H54 (cell line): ENCODE data around the gene TTC21B.
A peak's percentile ranks its signal among the peaks of the same experiment; 100 is the strongest.

Experiments used
- DNase-seq: peaks from one replicate; pipeline ENCODE4 v3.0.0; 2011; ENCODE audit warnings: low spot score, mixed read lengths; ENCODE audit not compliant: insufficient read length
- FAIRE-seq: peaks from 3 replicates; lab custom pipeline; 2011; peaks lifted over from hg19 to GRCh38; lab: Jason Lieb, UNC
- POLR2A ChIP-seq: IDR thresholded peaks from 2 replicates; pipeline ENCODE4 v1.6.1; 2011; ENCODE audit warnings: low read depth, mild to moderate bottlenecking, low read length

Gene TTC21B

GRCh38 chr2:165903406-165903805, 50.2 kb downstream of the TTC21B start:
- FAIRE-seq: peak; percentile 6
- no peak for DNase-seq

GRCh38 chr2:165902934-165903333, 50.6 kb downstream of the TTC21B start:
- no peak for TF ChIP-seq POLR2A
- DNase-seq (no peak), FAIRE-seq (no peak)

More at GRCh38 chr2:165903406-165903805, 50.2 kb downstream of the TTC21B start:
- TF ChIP-seq POLR2A: no peak

DNA sequence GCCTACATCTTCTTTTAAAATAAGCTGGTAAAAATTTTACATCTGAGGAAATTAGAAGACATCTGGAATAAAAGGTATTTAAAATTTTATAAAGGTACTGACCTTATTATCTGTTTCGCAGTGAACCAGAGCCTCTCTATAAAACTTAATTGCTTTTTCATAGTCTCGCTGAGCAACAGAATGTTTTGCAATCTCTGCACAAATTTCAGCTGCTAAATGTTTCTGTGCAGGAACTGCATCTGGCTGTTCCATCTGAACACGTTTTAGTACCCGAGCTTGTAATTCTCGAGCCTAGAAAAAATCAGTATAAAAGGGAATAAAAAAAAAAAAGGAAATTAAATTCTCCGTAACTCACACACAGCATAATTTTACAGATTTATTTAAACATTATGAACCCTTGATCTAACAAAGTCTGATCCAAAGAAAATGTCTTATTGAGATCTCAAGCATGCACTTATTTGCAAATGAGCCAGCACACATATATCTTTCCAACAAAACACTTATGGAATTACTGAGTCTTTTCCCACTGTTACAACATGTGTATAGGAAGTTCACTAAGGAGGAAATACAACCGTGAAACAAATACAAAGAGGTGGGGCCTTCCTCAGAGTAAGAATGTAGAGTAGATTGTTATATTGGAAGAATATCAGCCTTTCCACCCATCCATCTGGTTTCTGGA, 51.8 kb downstream of the TTC21B start:
- no peak for DNase-seq
- no peak for TF ChIP-seq POLR2A
- no peak for FAIRE-seq

- no peak for DNase-seq
- FAIRE-seq: no peak
- TF ChIP-seq POLR2A: no peak
These were observed 54.3 kb downstream of the TTC21B start for GRCh38 chr2:165899311-165899710.

GRCh38 chr2:165898381-165898780, 55.2 kb downstream of the TTC21B start:
- DNase-seq: no peak
- FAIRE-seq: no peak
- TF ChIP-seq POLR2A: no peak

DNA sequence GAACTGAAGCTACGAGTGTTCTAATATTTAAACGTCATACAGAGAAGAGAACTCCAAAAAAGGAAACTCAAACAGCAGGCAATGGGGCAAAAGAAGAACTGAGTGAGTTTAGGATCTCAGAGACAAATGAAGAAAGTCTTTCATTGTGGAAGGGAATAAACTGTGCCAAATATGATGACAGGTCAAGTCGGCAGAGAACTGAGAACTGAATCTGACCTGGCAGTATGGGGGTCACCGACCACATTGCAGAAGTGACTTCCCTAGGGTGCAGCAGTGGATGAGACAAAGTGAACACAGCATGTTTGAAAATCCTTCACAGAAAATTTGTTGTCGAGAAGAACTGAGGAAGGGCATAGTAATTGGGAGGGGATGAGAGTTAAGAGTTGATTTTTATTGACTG, 55.9 kb downstream of the TTC21B start:
- DNase-seq (no peak), FAIRE-seq (no peak)
- TF ChIP-seq POLR2A: no peak

DNA sequence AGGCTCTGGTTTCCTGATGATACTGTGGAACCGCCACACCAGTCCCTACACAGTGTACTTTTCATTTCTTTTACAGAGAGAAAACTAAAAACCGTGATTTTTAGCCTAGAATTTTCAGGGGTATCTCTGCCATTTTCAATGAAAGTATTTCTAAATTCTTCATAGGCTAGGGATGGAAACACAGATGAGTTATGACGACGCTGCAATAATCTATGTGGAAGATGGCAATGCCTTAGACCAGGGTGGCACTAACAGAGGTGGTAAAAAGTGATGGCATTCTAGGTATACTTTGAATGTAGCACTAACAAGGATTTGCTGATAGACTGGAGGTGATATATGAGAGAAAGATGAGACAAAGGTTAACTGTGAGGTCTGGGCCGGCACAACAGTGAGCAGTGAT, 56.5 kb downstream of the TTC21B start:
- FAIRE-seq (no peak), DNase-seq (no peak)
- no peak for TF ChIP-seq POLR2A

DNA sequence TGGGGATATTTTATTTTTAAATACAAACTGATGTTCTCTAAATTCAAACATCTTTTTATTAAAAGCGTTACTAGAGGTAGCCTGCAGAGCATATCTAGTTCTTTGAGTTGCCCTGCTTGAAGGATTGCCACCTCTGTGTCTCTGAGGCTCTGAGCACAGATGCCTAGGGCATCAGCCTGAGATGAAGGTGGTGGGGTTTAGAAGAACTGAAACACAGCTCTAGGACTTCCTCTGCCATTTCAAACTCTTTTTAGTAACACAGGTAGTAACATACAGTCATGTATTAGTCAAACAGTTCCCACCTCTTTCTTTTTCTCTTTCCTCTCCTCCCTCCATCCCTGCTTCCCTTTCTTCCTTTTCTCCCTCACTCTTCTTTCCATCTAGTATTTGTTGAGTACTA, 57.6 kb downstream of the TTC21B start:
- FAIRE-seq (no peak), DNase-seq (no peak)
- no peak for TF ChIP-seq POLR2A

DNA sequence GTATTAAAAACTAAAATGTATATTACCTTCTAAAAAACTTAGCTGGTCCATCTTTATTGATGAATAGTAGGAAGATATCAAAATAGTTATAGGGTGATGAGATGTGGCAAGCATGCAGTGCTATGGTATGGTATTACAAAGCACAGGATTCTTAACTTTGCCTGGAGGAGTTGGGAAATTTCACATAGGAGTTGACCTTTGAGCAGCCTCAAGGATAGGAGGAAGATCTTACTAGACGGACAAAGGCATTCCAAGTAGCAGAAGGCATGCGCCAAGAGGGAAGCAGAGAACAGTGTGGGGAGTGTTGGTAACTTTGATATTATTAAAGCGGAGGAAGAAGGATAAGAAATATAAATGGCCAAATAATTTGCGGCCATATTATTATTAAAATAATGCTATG, 60.0 kb downstream of the TTC21B start:
- no peak for FAIRE-seq
- TF ChIP-seq POLR2A: no peak
- DNase-seq: no peak

DNA sequence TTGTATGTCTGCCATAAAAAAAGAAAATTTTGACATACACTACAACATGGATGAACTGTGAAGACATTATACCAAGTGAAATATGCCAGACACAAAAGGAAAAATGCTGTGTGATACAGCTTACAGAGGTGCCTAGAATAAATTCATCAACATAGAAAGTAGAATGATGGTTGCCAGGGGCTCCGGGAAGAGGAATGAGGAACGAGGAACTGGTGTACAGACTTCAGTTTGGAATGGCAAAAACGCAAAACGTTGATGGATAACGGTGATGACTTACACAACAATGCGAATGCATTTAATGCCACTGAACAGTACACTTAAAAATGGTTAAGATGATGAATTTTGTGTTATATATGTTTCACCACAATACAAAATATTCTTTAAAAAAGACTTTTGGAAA, 61.0 kb downstream of the TTC21B start:
- FAIRE-seq: no peak
- no peak for DNase-seq
- TF ChIP-seq POLR2A: no peak

DNA sequence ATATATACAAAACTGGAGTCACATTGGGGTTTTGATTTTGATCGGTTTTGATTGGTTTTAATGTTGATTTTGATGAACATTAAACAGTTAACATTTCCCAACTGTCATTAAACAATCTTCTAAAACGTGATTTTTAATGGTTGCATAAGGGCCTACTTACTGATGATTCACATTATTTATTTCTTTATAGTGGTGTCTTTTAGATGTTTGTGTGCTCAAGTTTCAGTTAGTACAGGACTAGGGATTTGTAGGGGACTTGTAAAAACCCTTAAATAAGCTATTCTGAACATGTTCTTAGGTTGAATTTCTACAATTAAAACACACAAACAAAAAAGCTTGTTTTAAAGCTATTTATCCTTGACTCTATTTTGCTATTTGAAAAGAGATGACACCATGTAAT, 61.6 kb downstream of the TTC21B start:
- FAIRE-seq (no peak), DNase-seq (no peak)
- TF ChIP-seq POLR2A: no peak

DNA sequence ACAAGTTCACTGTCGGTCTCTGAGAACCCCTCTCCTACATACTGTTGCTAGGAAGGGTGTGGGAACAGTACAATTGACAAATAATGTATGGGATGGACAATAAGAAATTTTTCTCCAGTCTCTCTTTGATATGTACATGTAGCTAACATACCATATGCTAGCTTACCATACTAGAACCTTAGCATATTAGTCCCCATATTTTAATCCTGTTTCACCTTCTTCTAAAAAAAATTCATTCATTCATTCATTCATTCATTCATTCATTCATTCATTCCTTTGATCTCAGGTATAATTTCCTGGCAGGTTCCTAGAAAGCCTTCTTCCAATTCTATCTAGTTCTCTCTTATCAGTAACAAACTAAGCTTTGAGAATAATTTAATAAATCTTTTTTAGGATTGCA, 62.2 kb downstream of the TTC21B start:
- FAIRE-seq: no peak

DNA sequence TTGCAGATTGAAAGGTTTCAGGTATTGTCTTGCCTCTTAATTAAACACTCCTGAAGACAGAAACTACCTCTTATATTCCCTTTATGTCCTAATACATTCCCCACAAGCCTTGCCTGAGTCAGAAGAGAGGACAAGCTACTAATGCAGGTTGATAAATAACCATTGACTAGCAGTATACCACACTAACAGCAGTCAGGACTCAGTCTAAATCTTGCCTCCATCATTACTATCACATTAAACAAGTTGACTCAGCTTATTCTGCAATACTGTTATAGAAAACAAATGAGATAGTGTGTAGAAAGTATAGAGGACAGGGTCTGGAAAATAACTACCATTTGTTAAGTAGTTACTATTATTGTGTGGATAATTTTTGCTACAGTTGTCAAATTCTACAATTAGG, 63.8 kb downstream of the TTC21B start:
- DNase-seq (no peak), FAIRE-seq (no peak)
- no peak for TF ChIP-seq POLR2A

More for the DNA sequence above, 62.2 kb downstream of the TTC21B start:
- no peak for TF ChIP-seq POLR2A
- no peak for DNase-seq

DNA sequence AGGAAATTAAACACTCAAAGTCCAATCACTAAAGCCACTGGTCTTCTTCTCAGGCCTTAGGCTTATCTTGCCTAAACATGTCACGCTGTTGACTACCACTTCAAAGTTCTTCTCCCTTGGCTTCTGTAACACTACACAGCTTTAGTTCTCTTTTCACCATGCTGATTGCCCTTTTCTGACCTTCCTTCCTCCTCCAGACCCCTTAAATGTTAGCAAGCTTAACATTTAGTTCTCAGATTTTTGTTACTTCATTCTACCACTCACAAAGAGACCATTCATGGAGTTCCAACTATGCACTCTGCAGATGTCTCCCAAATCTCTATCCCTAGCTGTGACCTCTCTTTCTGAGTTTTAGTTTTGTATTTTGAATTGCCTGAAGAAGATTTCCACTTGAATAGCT, 64.4 kb downstream of the TTC21B start:
- TF ChIP-seq POLR2A: no peak
- no peak for FAIRE-seq

DNA sequence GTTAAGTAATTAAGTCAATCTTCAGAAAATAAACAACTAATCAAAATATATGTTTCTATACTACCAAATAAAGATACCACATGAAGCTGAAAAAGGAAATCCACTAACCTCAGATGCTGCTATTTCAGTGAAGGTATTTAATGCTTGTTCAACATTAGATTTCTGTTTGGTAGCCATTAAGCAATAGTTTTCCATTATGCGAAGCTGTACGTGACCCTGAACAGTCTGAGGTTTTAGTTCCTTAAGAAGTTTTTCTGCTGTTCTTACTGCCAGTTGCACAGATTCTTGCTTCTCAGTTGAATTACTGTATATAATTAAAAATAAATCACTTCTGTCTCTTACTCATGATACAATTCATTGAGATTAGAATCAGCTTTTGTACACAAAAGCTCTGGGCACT, 65.4 kb downstream of the TTC21B start:
- no peak for TF ChIP-seq POLR2A
- FAIRE-seq (no peak), DNase-seq (no peak)

More for the DNA sequence above, 64.4 kb downstream of the TTC21B start:
- DNase-seq: no peak
